Measurements from ENCODE around the gene CDK6. TPM values are rescaled to one million over a fixed set of nuclear protein-coding genes. Genes with fewer than 3 reads are reported as not detected.

CDK6 gene
- total and polyA plus RNA-seq, 2 of the 8 experiments (the other 6 are each of a cell fraction or from before 2014, with no cell fraction given) = 5.9 to 18.9 TPM

- Histone ChIP-seq H4K91ac (replicated peaks; ENCODE audit: insufficient read length, low read length) (no peak overlapping the region), H3K18ac (ENCODE audit: extremely low read depth, low read length) (no peak overlapping the region), H3K36me3 (ENCODE audit: control insufficient read depth in 2 of 4, insufficient read depth in 4 of 4, low read length in 3 of 4) (no peaks in the 10 kb centered on the region), H3K79me2 (ENCODE audit: control insufficient read depth in 1 of 2, insufficient read depth in 2 of 2, low read length in 2 of 2) (no peaks in the 10 kb centered on the region), H3K23me2 (ENCODE audit: low read depth, low read length) (no peaks in the 10 kb centered on the region), H2BK15ac (ENCODE audit: low read length) (no peak overlapping the region), H2BK120ac (replicated peaks; ENCODE audit: low read depth, low read length) (no peak overlapping the region), H2BK20ac (ENCODE audit: low read length) (no peak overlapping the region), H2AK5ac (ENCODE audit: low read depth, low read length) (no peak overlapping the region), H3K9me3 (ENCODE audit: insufficient read depth in 2 of 2, low read depth in 1 of 2, low read length in 1 of 2) (no peaks in the 10 kb centered on the region), H3K4me2 (ENCODE audit: insufficient read depth in 1 of 2, low read depth in 2 of 2, low read length in 2 of 2) (no peak overlapping the region), H3K56ac (replicated peaks; ENCODE audit: insufficient read length, low read depth, low read length) (no peak overlapping the region), H3K23ac (ENCODE audit: insufficient read length) (no peak overlapping the region), H2BK5ac (ENCODE audit: low read depth, low read length) (no peak overlapping the region), H4K8ac (ENCODE audit: extremely low read depth, insufficient read depth, low read length) (no peak overlapping the region), H2BK12ac (ENCODE audit: low read depth, low read length) (no peak overlapping the region), H3K79me1 (ENCODE audit: low read depth, low read length) (no peaks in the 10 kb centered on the region), H3K9ac (replicated peaks in 1 of 4; ENCODE audit: extremely low read depth in 1 of 4, low read depth in 3 of 4, low read length in 3 of 4) (no peak overlapping the region), H2AFZ (ENCODE audit: low read length) (no peak overlapping the region), H3K4ac (replicated peaks; ENCODE audit: insufficient read length, low read depth, low read length) (no peak overlapping the region), H4K20me1 (replicated peaks in 1 of 2; ENCODE audit: control insufficient read depth in 1 of 2, insufficient read depth in 2 of 2, low read length in 2 of 2) (no peaks in the 10 kb centered on the region), H3K14ac (ENCODE audit: insufficient read length) (no peak overlapping the region), H3K27me3 (replicated peaks in 1 of 4; ENCODE audit: control insufficient read depth in 3 of 4, extremely low read depth in 1 of 4, insufficient read depth in 3 of 4, low read length in 3 of 4) (no peaks in the 10 kb centered on the region), H3K4me1 (replicated peaks in 1 of 4; ENCODE audit: control insufficient read depth in 3 of 4, insufficient read depth in 4 of 4, low read length in 3 of 4) (peaks cover 0 to 3% (median under 1%) of the 10 kb centered on the region in 4 experiments; a peak in 2 of 7 replicates), H3K4me3 (ENCODE audit: extremely low read depth in 1 of 4, insufficient read depth in 2 of 4, low read depth in 3 of 4, low read length in 4 of 4) (no peak overlapping the region), H3K27ac (ENCODE audit: low read depth, low read length) (no peak overlapping the region), H4K5ac (ENCODE audit: insufficient read length, low read depth, low read length) (no peak overlapping the region)
- no peak for DNase-seq (ENCODE audit: low read depth in 1 of 2, low spot score in 2 of 2)
- POLR2A ChIA-PET (ENCODE audit: partially characterized antibody) = interaction anchor here (1.2 kb wide), 1 partner anchor 18 kb away, joined by 3 read pairs; no protein-coding TSS in a partner anchor
- CTCF ChIA-PET (ENCODE audit: partially characterized antibody) = no interaction called here
- no peak for TF ChIP-seq YY1 (IDR thresholded peaks at IDR 0.05; ENCODE audit: low read depth, low read length)
- no peak for TF ChIP-seq USF2 (IDR thresholded peaks at IDR 0.05; ENCODE audit: low read length)
- TF ChIP-seq TEAD4 (IDR thresholded peaks at IDR 0.05; ENCODE audit: low read depth, low read length) = no peak
- TF ChIP-seq SUZ12 (IDR thresholded peaks at IDR 0.05; ENCODE audit: low read length) = no peak
- TF ChIP-seq KDM4A (IDR thresholded peaks at IDR 0.05; ENCODE audit: low read depth, low read length, severe bottlenecking) = no peak
- FAIRE-seq = no peak
These were observed 94.2 kb downstream of the CDK6 start for GRCh38 chr7:92742186-92742585.

All from H1 (cell line).